H9 (cell line): ENCODE measurements around the gene LECT2. TPM values are rescaled to one million over a fixed set of nuclear protein-coding genes. Genes with fewer than 3 reads are reported as not detected.

ENCODE experiments used
- DNase-seq: peaks from one replicate; pipeline ENCODE4 v3.0.0-alpha.2; 2017
- H2AFZ ChIP-seq: one replicate; pipeline ENCODE4 v1.6.1; 2013; ENCODE audit warnings: mild to moderate bottlenecking, low read length, control low read depth, moderate library complexity
- H2AK5ac ChIP-seq: 2 replicates; pipeline ENCODE4 v1.6.1; 2013; ENCODE audit warnings: low read length, control low read depth, mixed read lengths; ENCODE audit not compliant: insufficient read length
- H2BK120ac ChIP-seq: one replicate; pipeline ENCODE4 v1.6.1; 2013; ENCODE audit warnings: low read depth, mild to moderate bottlenecking, low read length, control low read depth, inconsistent platforms; ENCODE audit not compliant: poor library complexity, severe bottlenecking
- H2BK12ac ChIP-seq: 2 replicates; pipeline ENCODE4 v1.6.1; 2013; ENCODE audit warnings: low read length, control low read depth, mixed read lengths, low read depth; ENCODE audit not compliant: insufficient read length
- H2BK15ac ChIP-seq: 2 replicates; pipeline ENCODE4 v1.6.1; 2013; ENCODE audit warnings: low read depth, low read length, control low read depth
- H2BK20ac ChIP-seq: one replicate; pipeline ENCODE4 v1.6.1; 2013; ENCODE audit warnings: low read depth, mild to moderate bottlenecking, low read length, control low read depth, inconsistent platforms; ENCODE audit not compliant: poor library complexity, severe bottlenecking
- H2BK5ac ChIP-seq: 2 replicates; pipeline ENCODE4 v1.6.1; 2013; ENCODE audit warnings: low read length, control low read depth, mixed read lengths; ENCODE audit not compliant: insufficient read length
- H3K14ac ChIP-seq: 2 replicates; pipeline ENCODE4 v1.6.1; 2013; ENCODE audit warnings: low read length, control low read depth; ENCODE audit not compliant: insufficient read depth
- H3K18ac ChIP-seq: 2 replicates; pipeline ENCODE4 v1.6.1; 2013; ENCODE audit warnings: low read depth, mild to moderate bottlenecking, mixed read lengths, low read length, control low read depth; ENCODE audit not compliant: insufficient read length
- H3K23ac ChIP-seq: 2 replicates; pipeline ENCODE4 v1.6.1; 2013; ENCODE audit warnings: low read length, control low read depth, mixed read lengths, low read depth; ENCODE audit not compliant: insufficient read length
- H3K23me2 ChIP-seq: 2 replicates; pipeline ENCODE4 v1.6.1; 2013; ENCODE audit warnings: low read depth, mild to moderate bottlenecking, mixed read lengths, low read length, control low read depth; ENCODE audit not compliant: insufficient read length, poor library complexity, severe bottlenecking
- H3K27ac ChIP-seq: 2 replicates; pipeline ENCODE4 v1.5.1; 2013; ENCODE audit warnings: low read length, control low read depth, mixed read lengths, low read depth; ENCODE audit not compliant: insufficient read length
- H3K27me3 ChIP-seq: 2 replicates; pipeline ENCODE4 v1.6.1; 2013; ENCODE audit warnings: low read length, control low read depth, inconsistent platforms; ENCODE audit not compliant: insufficient read depth
- H3K4ac ChIP-seq: 2 replicates; pipeline ENCODE4 v1.6.1; 2013; ENCODE audit warnings: low read depth, mild to moderate bottlenecking, control low read depth, inconsistent platforms, low read length, moderate library complexity
- H3K4me1 ChIP-seq: 2 replicates; pipeline ENCODE4 v1.6.1; 2013; ENCODE audit warnings: low read length, control low read depth, inconsistent platforms; ENCODE audit not compliant: insufficient read depth
- H3K4me2 ChIP-seq: 2 replicates; pipeline ENCODE4 v1.6.1; 2013; ENCODE audit warnings: low read length, control low read depth, mixed read lengths; ENCODE audit not compliant: insufficient read length, insufficient read depth
- H3K56ac ChIP-seq: 2 replicates; pipeline ENCODE4 v1.6.1; 2013; ENCODE audit warnings: low read depth, mild to moderate bottlenecking, mixed read lengths, low read length, control low read depth; ENCODE audit not compliant: insufficient read length
- H3K79me1 ChIP-seq: 2 replicates; pipeline ENCODE4 v1.6.1; 2013; ENCODE audit warnings: low read depth, mild to moderate bottlenecking, moderate library complexity, low read length, control low read depth, inconsistent platforms; ENCODE audit not compliant: insufficient read depth, poor library complexity, severe bottlenecking
- H3K79me2 ChIP-seq: 2 replicates; pipeline ENCODE4 v1.6.1; 2013; ENCODE audit warnings: low read length, control low read depth, inconsistent platforms; ENCODE audit not compliant: insufficient read depth
- H3K9ac ChIP-seq: 2 replicates; pipeline ENCODE4 v1.6.1; 2013; ENCODE audit warnings: low read length, control low read depth, mixed read lengths; ENCODE audit not compliant: insufficient read length; ENCODE audit errors: extremely low read depth
- H3K9me3 ChIP-seq: one replicate; pipeline ENCODE4 v1.6.1; 2013; ENCODE audit warnings: low read depth, low read length, inconsistent platforms; ENCODE audit not compliant: control insufficient read depth
- H3T11ph ChIP-seq: one replicate; pipeline ENCODE4 v1.6.1; 2013; ENCODE audit warnings: mild to moderate bottlenecking, low read length, control low read depth, inconsistent platforms
- H4K20me1 ChIP-seq: one replicate; pipeline ENCODE4 v1.6.1; 2013; ENCODE audit not compliant: control insufficient read depth, insufficient read length, insufficient read depth
- H4K5ac ChIP-seq: 2 replicates; pipeline ENCODE4 v1.6.1; 2013; ENCODE audit warnings: low read depth, mild to moderate bottlenecking, mixed read lengths, low read length, control low read depth; ENCODE audit not compliant: insufficient read length
- H4K8ac ChIP-seq: replicated peaks from 2 replicates; pipeline ENCODE4 v1.6.1; 2013; ENCODE audit warnings: low read length, control low read depth, mixed read lengths, low read depth; ENCODE audit not compliant: insufficient read length
- H4K91ac ChIP-seq: 2 replicates; pipeline ENCODE4 v1.6.1; 2013; ENCODE audit warnings: low read depth, mild to moderate bottlenecking, moderate library complexity, mixed read lengths, low read length, control low read depth; ENCODE audit not compliant: insufficient read length
- H3K27ac Mint-ChIP-seq, 3 experiments: 2 replicates in 2 of 3; 3 replicates in 1 of 3; pipeline ENCODE4 v1.8.0; 2020 to 2021; ENCODE audit warnings: mixed read lengths in 3 of 3, mild to moderate bottlenecking in 1 of 3, moderate library complexity in 1 of 3
- H3K27me3 Mint-ChIP-seq: 2 replicates; pipeline ENCODE4 v1.8.0; 2021; ENCODE audit warnings: low read depth, mild to moderate bottlenecking, moderate library complexity, mixed read lengths
- H3K36me3 Mint-ChIP-seq, 3 experiments: 2 replicates in 2 of 3; 3 replicates in 1 of 3; pipeline ENCODE4 v1.8.0; 2020 to 2021; ENCODE audit warnings: low read depth in 3 of 3, mixed read lengths in 3 of 3; ENCODE audit not compliant: insufficient read depth in 1 of 3
- H3K4me1 Mint-ChIP-seq, 2 experiments: 2 replicates each; pipeline ENCODE4 v1.8.0; 2020; ENCODE audit warnings: mixed read lengths in 2 of 2
- H3K4me3 Mint-ChIP-seq, 2 experiments: 2 replicates in 1 of 2; 3 replicates in 1 of 2; pipeline ENCODE4 v1.8.0; 2020 to 2021; ENCODE audit warnings: mild to moderate bottlenecking in 2 of 2, mixed read lengths in 2 of 2, moderate library complexity in 1 of 2
- H3K9me3 Mint-ChIP-seq, 2 experiments: 2 replicates in 1 of 2; 3 replicates in 1 of 2; pipeline ENCODE4 v1.8.0; 2020; ENCODE audit warnings: mild to moderate bottlenecking in 2 of 2, mixed read lengths in 2 of 2, moderate library complexity in 1 of 2
- CTCF ChIP-seq: fragments of 200-600 bp; sonication (generic); conservative IDR thresholded peaks from 3 replicates; pipeline ENCODE4 v1.8.0; 2021; ENCODE audit warnings: antibody characterized with exemption, mild to moderate bottlenecking
- WGBS: extraction: QIAGEN DNeasy Blood & Tissue Kit; methylation state at CpG from one replicate; pipeline ENCODE4 v1.1.7; 2013; ENCODE audit warnings: missing lambda C conversion rate, low lambda C conversion rate, mixed read lengths; ENCODE audit not compliant: insufficient read length; ENCODE audit errors: extremely low coverage; 5-methylcytosine and 5-hydroxymethylcytosine counted together
- total RNA-seq: library from RNA; stranded (reverse); gene quantifications from 2 replicates; pipeline ENCODE4 v1.2.1, GENCODE V29; 2021

Gene LECT2
- total RNA-seq, 1 experiment from 2014 or later: not detected

GRCh38 chr5:135930949-135931295, 23.9 kb downstream of the LECT2 start:
- DNase-seq: peak; percentile 35
- H2BK12ac ChIP-seq: no peak overlapping the region
- H3K18ac ChIP-seq: no peak overlapping the region
- no peak for TF ChIP-seq CTCF
- H2BK15ac ChIP-seq: no peak overlapping the region
- peak overlapping the region; percentile 67 to 85 for H3K4me3 Mint-ChIP-seq
- no peaks in the 10 kb centered on the region for H3K9me3 Mint-ChIP-seq
- H4K5ac ChIP-seq: no peak overlapping the region
- H3K4me1 ChIP-seq: no peaks in the 10 kb centered on the region
- peaks cover 87% of the 10 kb centered on the region for H3K27me3 Mint-ChIP-seq
- no peak overlapping the region for H4K91ac ChIP-seq
- H3K9me3 ChIP-seq: no peaks in the 10 kb centered on the region
- no peak overlapping the region for H3K56ac ChIP-seq
- no peak overlapping the region for H3K23ac ChIP-seq
- peaks cover 0 to 3% of the 10 kb centered on the region in 2 experiments; a peak in 1 of 4 replicates for H3K4me1 Mint-ChIP-seq
- H3K27ac Mint-ChIP-seq: no peak overlapping the region
- H2BK120ac ChIP-seq: no peak overlapping the region
- peaks cover 4% of the 10 kb centered on the region for H3K23me2 ChIP-seq
- H2AFZ ChIP-seq: no peak overlapping the region
- H3K4me2 ChIP-seq: peak overlapping the region; percentile 83
- no peak overlapping the region for H3K4ac ChIP-seq
- no peaks in the 10 kb centered on the region for H3K36me3 Mint-ChIP-seq
- no peak overlapping the region for H2AK5ac ChIP-seq
- no peaks in the 10 kb centered on the region for H3K79me1 ChIP-seq
- H4K8ac ChIP-seq: no peak overlapping the region
- H3K14ac ChIP-seq: no peak overlapping the region
- H3K27me3 ChIP-seq: peaks cover 17% of the 10 kb centered on the region; the same call in 1 of the 2 replicates
- H3K9ac ChIP-seq: no peak overlapping the region
- no peak overlapping the region for H3K27ac ChIP-seq
- H3K79me2 ChIP-seq: no peaks in the 10 kb centered on the region
- no peak overlapping the region for H2BK20ac ChIP-seq
- H3T11ph ChIP-seq: no peak overlapping the region
- no peak overlapping the region for H2BK5ac ChIP-seq
- no peaks in the 10 kb centered on the region for H4K20me1 ChIP-seq
- no CpG with 5 or more reads among the region's 18 CpGs for WGBS
